Suppressor macrophage treated with lipopolysaccharide for 4 hours (primary cell): ENCODE results near the gene LRRK1.

Source experiments
- DNase-seq: peaks from one replicate; pipeline ENCODE4 v3.0.0-alpha.2; 2020

The LRRK1 gene

GRCh38 chr15:101048581-101049030 lies 129.4 kb downstream of the LRRK1 start:
- no peak for DNase-seq

GRCh38 chr15:101049282-101049681 lies 130.1 kb downstream of the LRRK1 start:
- no peak for DNase-seq

- DNase-seq, result no peak
Observed at GRCh38 chr15:101049856-101050622, 130.9 kb downstream of the LRRK1 start.

GRCh38 chr15:101050623-101051290 lies 131.6 kb downstream of the LRRK1 start:
- DNase-seq, result no peak

GRCh38 chr15:101051291-101052030 lies 132.3 kb downstream of the LRRK1 start:
- DNase-seq, result no peak

GRCh38 chr15:101052031-101052620 lies 133.0 kb downstream of the LRRK1 start:
- no peak for DNase-seq

GRCh38 chr15:101052681-101053121 lies 133.5 kb downstream of the LRRK1 start:
- DNase-seq, result no peak

GRCh38 chr15:101053261-101053660 lies 134.1 kb downstream of the LRRK1 start:
- no peak for DNase-seq

GRCh38 chr15:101054116-101054515 lies 135.0 kb downstream of the LRRK1 start:
- DNase-seq, result no peak

GRCh38 chr15:101054991-101055390 lies 135.8 kb downstream of the LRRK1 start:
- DNase-seq, result no peak

- DNase-seq, result no peak
Observed at GRCh38 chr15:101055411-101055810, 136.3 kb downstream of the LRRK1 start.

GRCh38 chr15:101056366-101057334 lies 137.5 kb downstream of the LRRK1 start:
- no peak for DNase-seq

- DNase-seq, result no peak
Observed at GRCh38 chr15:101057841-101058407, 138.8 kb downstream of the LRRK1 start.

GRCh38 chr15:101058735-101059134 lies 139.6 kb downstream of the LRRK1 start:
- no peak for DNase-seq

- DNase-seq, result no peak
Observed at GRCh38 chr15:101059381-101060341, 140.5 kb downstream of the LRRK1 start.

- no peak for DNase-seq
Observed at GRCh38 chr15:101060576-101061551, 141.7 kb downstream of the LRRK1 start.

GRCh38 chr15:101062063-101062462 lies 142.9 kb downstream of the LRRK1 start:
- no peak for DNase-seq

- no peak for DNase-seq
Observed at GRCh38 chr15:101062471-101063171, 143.5 kb downstream of the LRRK1 start.
